Coronary artery (tissue), 2 donors: ENCODE data around the gene SNRNP48.
A peak's percentile ranks its signal among the peaks of the same experiment; 100 is the strongest.

ENCODE experiments used
- DNase-seq: peaks from one replicate; pipeline ENCODE4 v3.0.0-alpha.2; 2017; ENCODE audit warnings: low spot score
- H3K27ac ChIP-seq, 2 donors: fragments of 200-600 bp; sonication (generic); one replicate each; pipeline ENCODE4 v1.5.1; 2016 to 2019
- H3K4me3 ChIP-seq: fragments of 200-600 bp; sonication (generic); 2 replicates; pipeline ENCODE4 v1.5.1; 2016; ENCODE audit warnings: mild to moderate bottlenecking, moderate library complexity
- TF ChIP-seq, protein P1 (sequence below): fragments of 200-600 bp; sonication (generic); IDR thresholded peaks from one replicate; pipeline ENCODE4 v1.5.1; 2019; ENCODE audit warnings: antibody characterized with exemption

The SNRNP48 gene

DNA sequence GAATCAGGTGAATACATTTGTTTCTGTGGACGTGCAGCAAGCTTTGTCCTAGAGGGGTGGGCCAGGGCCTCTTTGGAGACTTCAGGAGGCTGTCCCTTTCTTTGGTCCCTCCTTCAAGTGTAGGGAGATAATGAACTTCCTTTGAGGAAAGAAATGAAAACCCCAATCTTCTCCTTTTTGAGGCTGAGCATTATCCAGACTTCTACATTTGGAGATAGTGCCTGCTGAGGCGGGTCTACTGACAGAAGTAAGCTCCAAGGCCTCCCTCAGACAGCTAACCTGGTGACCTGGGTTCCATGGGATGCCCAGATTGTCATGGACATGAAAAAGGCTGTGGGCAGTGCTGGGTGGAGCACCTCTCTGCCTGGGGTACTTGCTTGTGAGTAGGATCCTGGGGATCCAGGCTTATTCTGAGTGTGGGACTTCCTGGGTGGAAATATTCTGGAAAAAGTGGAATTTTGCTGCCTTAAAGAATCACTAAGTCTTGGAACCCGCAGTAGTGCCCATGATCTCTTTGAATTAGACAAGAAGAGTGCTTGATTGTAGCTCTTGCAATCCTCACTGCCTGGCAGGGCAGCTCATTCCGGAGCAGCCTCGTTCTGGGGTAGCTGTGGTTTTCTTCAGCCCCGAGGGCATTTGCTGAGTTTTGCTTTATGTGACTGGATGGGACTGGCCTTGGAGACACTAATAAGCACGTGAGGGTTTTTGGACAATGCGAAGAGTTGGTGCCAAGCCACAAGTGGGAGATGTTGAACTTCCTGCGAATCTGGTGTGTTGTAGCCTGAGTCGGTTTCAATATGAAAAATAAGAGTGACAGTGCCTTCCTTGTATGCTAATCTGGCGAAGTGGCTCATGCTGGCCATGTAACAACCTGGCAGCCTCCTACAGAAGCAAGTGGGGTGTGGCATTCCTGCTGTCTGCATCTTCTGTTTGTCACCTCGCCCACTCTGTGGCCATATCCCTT, 28.1 kb downstream of the SNRNP48 start:
- TF ChIP-seq, protein P1, sequence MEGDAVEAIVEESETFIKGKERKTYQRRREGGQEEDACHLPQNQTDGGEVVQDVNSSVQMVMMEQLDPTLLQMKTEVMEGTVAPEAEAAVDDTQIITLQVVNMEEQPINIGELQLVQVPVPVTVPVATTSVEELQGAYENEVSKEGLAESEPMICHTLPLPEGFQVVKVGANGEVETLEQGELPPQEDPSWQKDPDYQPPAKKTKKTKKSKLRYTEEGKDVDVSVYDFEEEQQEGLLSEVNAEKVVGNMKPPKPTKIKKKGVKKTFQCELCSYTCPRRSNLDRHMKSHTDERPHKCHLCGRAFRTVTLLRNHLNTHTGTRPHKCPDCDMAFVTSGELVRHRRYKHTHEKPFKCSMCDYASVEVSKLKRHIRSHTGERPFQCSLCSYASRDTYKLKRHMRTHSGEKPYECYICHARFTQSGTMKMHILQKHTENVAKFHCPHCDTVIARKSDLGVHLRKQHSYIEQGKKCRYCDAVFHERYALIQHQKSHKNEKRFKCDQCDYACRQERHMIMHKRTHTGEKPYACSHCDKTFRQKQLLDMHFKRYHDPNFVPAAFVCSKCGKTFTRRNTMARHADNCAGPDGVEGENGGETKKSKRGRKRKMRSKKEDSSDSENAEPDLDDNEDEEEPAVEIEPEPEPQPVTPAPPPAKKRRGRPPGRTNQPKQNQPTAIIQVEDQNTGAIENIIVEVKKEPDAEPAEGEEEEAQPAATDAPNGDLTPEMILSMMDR, result no peak
- H3K4me3 ChIP-seq, result no peak overlapping the region
- H3K27ac ChIP-seq, result peak overlapping the region in 1 of 2 donors; percentile 71
- DNase-seq, result no peak

DNA sequence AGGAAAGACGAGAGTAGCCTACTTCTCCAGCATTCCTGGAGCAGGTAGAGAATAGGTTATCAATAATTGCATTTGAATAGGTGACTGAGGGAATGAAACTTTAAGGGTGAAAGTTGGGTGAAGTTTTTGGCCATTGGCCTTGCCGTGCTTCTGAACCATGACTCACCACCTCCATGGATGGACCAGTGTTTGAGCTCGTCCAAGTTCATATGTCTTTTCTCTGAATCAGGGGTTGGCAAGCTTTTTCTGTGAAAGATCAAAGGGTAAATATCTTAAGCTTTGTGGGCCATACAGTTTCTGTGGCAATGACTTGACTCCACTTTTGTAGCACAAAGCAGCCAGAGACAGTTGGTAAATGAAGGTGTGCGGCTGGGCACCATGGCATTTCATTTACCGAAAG, 31.8 kb downstream of the SNRNP48 start:
- Histone ChIP-seq H3K27ac (no peak overlapping the region), H3K4me3 (no peak overlapping the region)
- DNase-seq, result no peak
- TF ChIP-seq, protein P1, result no peak

DNA sequence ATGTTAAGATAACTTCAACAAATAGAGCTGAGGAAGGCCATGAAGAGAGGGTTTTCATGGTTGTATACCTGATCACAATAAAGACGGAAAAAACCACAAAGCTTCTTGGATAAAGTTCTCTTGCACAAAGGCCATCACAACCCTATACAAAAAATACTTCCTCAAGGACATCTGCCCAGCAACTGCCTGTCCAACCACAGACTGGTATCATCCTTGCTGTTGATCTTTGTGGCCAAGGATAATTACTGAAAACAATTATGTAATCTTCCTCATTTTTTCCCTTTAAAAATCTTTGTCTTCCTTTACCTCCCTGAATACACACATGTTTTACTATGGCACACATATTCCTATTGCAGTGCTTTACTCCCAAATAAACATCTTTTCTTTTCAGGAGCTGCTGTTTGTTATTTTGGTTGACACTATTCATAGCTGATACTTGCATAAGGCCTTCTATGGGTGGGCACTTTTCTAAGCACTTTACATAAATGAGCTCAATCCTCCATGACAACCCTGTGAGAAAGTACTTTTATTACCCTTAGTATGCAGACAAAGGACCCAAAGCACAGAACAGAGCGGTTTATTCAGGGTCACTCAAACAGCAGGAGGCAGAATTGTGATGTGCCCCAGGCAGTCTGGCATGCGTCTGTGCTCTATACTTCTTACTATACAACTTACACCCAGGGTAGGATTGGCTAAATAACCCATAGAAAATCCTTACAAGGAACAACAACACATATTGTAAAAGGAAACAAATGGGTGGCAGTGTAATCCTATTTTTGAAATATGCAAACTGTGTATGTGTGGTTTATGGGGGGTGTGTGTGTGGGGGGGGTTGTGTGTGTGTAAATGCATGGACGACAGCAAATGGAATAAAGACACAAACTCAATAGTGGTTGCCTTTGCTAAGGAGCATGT, 35.1 kb downstream of the SNRNP48 start:
- H3K4me3 ChIP-seq, result no peak overlapping the region
- no peak overlapping the region for H3K27ac ChIP-seq
- no peak for DNase-seq
- TF ChIP-seq, protein P1, result no peak

DNA sequence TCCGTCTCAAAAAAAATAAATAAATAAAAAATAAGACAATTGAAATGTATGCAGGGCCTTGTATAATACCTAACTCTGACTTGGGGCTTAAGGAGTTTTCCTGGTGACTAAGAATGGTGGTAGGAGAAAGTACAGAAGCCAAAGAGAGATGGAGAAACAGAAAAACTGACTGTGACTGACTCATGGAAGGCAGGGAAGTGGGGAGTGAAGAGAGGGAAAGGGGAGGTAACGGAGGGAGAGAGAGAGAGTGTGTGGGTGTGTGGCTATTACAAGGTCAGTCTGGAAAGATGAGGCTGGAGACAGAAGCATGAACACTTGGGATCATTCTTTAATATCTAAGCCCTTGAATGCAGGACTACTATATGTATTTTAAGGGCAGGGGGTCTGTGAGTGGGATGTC, 38.5 kb downstream of the SNRNP48 start:
- no peak overlapping the region for H3K4me3 ChIP-seq
- no peak for DNase-seq
- H3K27ac ChIP-seq, result no peak overlapping the region
- TF ChIP-seq, protein P1, result no peak

DNA sequence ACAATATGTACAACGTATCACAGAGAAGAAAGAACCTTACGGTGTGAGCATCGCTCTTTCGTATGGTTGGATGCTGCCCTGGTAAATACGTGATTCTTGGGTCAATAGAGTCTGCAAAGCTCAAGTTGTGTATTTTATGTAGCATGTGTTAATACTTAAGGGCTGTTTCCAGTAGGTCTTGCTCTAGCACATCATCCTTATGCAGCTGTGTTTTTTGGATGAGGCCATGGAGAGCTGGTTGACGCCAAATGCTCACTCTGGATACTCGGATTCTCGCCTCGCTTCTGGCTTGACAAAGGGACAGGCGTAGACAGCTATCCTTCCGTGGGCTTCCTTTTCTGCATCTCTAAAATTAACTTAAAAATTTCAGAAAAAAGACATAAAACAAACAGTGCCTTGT, 38.9 kb downstream of the SNRNP48 start:
- no peak for DNase-seq
- TF ChIP-seq, protein P1, result no peak
- Histone ChIP-seq H3K4me3 (no peak overlapping the region), H3K27ac (no peak overlapping the region)

DNA sequence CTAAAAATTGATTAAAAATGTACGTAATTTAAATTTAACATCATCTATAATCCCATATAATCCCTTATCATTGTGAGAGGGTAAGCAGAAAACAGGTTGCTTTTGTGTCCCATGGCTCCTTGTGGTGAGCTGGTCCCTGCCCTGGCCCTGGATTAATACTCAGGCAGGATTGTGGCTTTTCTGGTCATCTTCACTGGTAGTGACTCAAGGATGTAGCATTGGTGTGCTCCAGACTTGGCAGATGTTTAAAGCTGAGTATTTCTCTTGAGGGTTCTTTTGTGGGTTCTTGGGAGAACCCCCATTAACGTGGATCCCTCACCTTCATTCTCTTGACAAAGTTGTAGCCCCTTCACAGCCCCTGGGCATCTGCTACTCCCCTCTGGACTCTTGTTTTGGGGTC, 39.3 kb downstream of the SNRNP48 start:
- H3K27ac ChIP-seq, result no peak overlapping the region
- TF ChIP-seq, protein P1, result no peak
- no peak for DNase-seq
- no peak overlapping the region for H3K4me3 ChIP-seq
